Measurements from ENCODE around the gene FBXO47. TPM values are rescaled to one million over a fixed set of nuclear protein-coding genes. Genes with fewer than 3 reads are reported as not detected.
"Not testable (repeated sequence)": the region's sequence is repeated elsewhere in the genome, so short reads cannot be mapped to it uniquely, and the experiment has no call there.

The FBXO47 gene
- total and polyA plus RNA-seq, 7 donors: 0.03 TPM; not detected in 6

DNA sequence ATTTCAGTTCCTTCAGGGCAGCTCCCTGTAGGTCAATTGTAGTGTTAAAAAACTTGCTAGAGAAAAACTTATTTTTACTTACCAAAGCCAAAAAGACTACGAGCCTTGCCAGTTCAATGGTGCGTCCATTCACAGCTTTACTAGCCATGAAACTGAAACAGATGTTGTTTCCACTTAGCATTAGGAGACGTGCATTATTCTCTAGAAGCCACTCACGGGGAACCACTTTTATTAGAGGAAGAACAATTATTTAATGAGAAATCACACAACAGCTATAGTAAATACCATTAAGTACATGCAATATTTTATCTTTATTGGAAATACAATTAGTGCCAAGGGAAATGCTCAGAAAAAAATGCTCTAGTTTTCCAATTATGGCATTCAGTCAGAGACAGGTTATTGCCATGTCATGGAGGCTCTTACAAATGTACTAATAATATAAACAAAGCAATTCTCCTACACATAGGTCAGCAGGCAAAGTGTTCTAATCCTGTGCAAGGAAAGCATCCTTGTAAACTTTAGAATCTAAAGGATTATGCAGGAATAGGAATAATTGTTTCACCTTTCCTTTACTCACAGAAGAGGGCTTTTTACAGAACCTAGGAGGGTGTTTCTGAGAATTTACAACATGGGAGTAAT lies 24.4 kb downstream of the FBXO47 start:
- Histone ChIP-seq H3K27ac (no peak overlapping the region), H3K27me3 (ENCODE audit: insufficient read depth in 3 of 3, low read length in 2 of 3) (no peaks in the 10 kb centered on the region), H3K36me3 (ENCODE audit: insufficient read depth in 1 of 2, low read depth in 1 of 2) (no peaks in the 10 kb centered on the region), H3K4me1 (no peaks in the 10 kb centered on the region), H3K9me3 (no peaks in the 10 kb centered on the region), H3K4me3 (no peak overlapping the region)
- WGBS, 3 donors: 37 to 55% (median 39%) methylated on average over 4 of the region's 4 CpGs
- intact Hi-C loops (cut with DNase I): no loop called here
- no peak for ATAC-seq
- no peak for DNase-seq
- TF ChIP-seq, protein P1, sequence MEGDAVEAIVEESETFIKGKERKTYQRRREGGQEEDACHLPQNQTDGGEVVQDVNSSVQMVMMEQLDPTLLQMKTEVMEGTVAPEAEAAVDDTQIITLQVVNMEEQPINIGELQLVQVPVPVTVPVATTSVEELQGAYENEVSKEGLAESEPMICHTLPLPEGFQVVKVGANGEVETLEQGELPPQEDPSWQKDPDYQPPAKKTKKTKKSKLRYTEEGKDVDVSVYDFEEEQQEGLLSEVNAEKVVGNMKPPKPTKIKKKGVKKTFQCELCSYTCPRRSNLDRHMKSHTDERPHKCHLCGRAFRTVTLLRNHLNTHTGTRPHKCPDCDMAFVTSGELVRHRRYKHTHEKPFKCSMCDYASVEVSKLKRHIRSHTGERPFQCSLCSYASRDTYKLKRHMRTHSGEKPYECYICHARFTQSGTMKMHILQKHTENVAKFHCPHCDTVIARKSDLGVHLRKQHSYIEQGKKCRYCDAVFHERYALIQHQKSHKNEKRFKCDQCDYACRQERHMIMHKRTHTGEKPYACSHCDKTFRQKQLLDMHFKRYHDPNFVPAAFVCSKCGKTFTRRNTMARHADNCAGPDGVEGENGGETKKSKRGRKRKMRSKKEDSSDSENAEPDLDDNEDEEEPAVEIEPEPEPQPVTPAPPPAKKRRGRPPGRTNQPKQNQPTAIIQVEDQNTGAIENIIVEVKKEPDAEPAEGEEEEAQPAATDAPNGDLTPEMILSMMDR (IDR thresholded peaks at IDR 0.05): no peak

DNA sequence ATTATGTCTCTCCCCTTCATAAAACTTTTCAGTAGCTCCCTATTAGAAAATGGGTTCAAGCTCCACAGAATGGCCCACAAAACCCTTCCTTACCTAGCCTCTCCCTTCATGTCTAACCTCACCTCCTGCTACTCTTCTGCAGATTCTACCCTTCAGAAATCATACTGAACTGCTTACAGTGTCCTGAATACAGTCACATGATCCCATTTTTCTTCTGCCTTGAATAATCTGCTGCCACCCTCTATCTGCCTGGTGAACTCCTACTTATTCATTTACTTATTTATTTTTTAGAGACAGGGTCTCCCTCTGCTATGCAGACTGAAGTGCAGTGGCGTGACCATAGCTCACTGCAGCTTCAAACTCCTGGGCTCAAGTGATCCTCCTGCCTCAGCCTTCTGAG lies 26.8 kb downstream of the FBXO47 start:
- no peak overlapping the region for H3K27ac ChIP-seq
- DNase-seq (no peak), ATAC-seq (no peak)
- H3K4me1 ChIP-seq: no peaks in the 10 kb centered on the region
- no peaks in the 10 kb centered on the region for H3K9me3 ChIP-seq
- H3K36me3 ChIP-seq (ENCODE audit: insufficient read depth in 1 of 2, low read depth in 1 of 2): no peaks in the 10 kb centered on the region
- no peak overlapping the region for H3K4me3 ChIP-seq
- TF ChIP-seq, protein P1 (IDR thresholded peaks at IDR 0.05): no peak
- no peaks in the 10 kb centered on the region for H3K27me3 ChIP-seq (ENCODE audit: insufficient read depth in 3 of 3, low read length in 2 of 3)
- intact Hi-C loops (cut with DNase I): no loop called here
- WGBS, 3 donors: 92 to 100% (median 96%) methylated on average over 1 of the region's 1 CpG

DNA sequence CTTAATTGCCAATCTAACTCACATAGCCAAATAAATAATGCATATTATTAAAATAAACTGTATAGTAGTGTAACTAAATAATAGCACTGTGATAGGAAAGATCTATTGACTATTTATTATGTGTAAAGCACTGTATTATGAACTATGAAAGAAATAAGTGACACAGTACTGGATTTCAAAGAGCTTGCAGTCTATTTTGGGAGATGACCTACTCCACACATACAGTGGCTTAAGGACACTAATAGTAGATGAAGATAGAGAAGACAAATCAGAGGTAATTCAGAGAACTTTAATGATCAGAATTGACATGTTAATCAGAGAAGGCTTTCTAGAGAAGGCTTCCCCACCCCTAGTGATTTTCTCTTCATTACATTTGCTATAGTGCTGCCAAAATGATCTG lies 27.2 kb downstream of the FBXO47 start:
- Histone ChIP-seq H3K4me1 (no peaks in the 10 kb centered on the region), H3K27me3 (ENCODE audit: insufficient read depth in 3 of 3, low read length in 2 of 3) (no peaks in the 10 kb centered on the region), H3K4me3 (no peak overlapping the region), H3K27ac (no peak overlapping the region), H3K9me3 (no peaks in the 10 kb centered on the region), H3K36me3 (ENCODE audit: insufficient read depth in 1 of 2, low read depth in 1 of 2) (no peaks in the 10 kb centered on the region)
- TF ChIP-seq, protein P1 (IDR thresholded peaks at IDR 0.05): no peak
- peak in 3 of 4 donors; percentile 42 to 57 (median 56) for ATAC-seq
- intact Hi-C loops (cut with DNase I): no loop called here
- DNase-seq: no peak

DNA sequence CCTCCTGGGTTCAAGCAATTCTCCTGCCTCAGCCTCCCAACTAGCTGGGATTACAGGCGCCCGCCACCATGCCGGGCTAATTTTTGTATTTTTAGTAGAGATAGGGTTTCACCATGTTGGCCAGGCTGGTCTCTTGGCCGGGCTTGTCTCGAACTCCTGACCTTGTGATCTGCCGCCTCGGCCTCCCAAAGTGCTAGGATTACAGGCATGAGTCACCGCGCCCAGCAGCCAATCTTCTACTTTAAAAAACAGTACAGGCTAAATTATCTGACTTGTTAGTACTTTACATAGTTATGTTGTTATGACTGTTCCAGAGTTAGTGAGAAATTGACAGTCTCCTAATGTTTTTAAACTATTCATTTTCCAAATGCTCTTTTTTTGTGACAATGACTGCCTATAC lies 33.2 kb downstream of the FBXO47 start:
- H3K36me3 ChIP-seq (ENCODE audit: insufficient read depth in 1 of 2, low read depth in 1 of 2); H3K4me3 ChIP-seq; ATAC-seq; H3K27ac ChIP-seq; DNase-seq; H3K9me3 ChIP-seq; H3K27me3 ChIP-seq (ENCODE audit: insufficient read depth in 3 of 3, low read length in 2 of 3); intact Hi-C loops (cut with DNase I); H3K4me1 ChIP-seq: not testable (repeated sequence)
- 52 to 56% (median 54%) methylated on average over 9 of the region's 9 CpGs for WGBS, 3 donors

DNA sequence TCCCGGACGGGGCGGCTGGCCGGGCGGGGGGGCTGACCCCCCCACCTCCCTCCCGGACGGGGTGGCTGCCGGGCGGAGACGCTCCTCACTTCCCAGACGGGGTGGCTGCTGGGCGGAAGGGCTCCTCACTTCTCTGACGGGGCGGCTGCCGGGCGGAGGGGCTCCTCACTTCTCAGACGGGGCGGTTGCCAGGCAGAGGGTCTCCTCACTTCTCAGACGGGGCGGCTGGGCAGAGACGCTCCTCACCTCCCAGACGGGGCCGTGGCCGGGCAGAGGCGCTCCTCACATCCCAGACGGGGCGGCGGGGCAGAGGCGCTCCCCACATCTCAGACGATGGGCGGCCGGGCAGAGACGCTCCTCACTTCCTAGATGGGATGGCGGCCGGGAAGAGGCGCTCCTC lies 36.4 kb downstream of the FBXO47 start:
- H3K4me1 ChIP-seq; DNase-seq; H3K27me3 ChIP-seq (ENCODE audit: insufficient read depth in 3 of 3, low read length in 2 of 3); H3K36me3 ChIP-seq (ENCODE audit: insufficient read depth in 1 of 2, low read depth in 1 of 2); ATAC-seq; H3K9me3 ChIP-seq; H3K27ac ChIP-seq; intact Hi-C loops (cut with DNase I); H3K4me3 ChIP-seq: not testable (repeated sequence)
- 88 to 100% (median 92%) methylated on average over 8 to 23 of the region's 36 CpGs for WGBS, 3 donors

Data from psoas muscle (tissue), 8 donors.